Urinary bladder (tissue), 4 donors: ENCODE measurements around the gene AXDND1. TPM values are rescaled to one million over a fixed set of nuclear protein-coding genes. Genes with fewer than 3 reads are reported as not detected.
"Not testable (repeated sequence)": the region's sequence is repeated elsewhere in the genome, so short reads cannot be mapped to it uniquely, and the experiment has no call there.

Experiments
- DNase-seq: peaks from one replicate; pipeline ENCODE4 v3.0.0-alpha.2; 2015; ENCODE audit errors: extremely low spot score
- H3K27ac ChIP-seq: one replicate; pipeline ENCODE4 v1.5.1; 2013; ENCODE audit warnings: low read depth, mild to moderate bottlenecking, moderate library complexity
- H3K36me3 ChIP-seq: one replicate; pipeline ENCODE4 v1.6.1; 2013; ENCODE audit warnings: mild to moderate bottlenecking, moderate library complexity; ENCODE audit not compliant: insufficient read depth
- H3K4me1 ChIP-seq: one replicate; pipeline ENCODE4 v1.6.1; 2013; ENCODE audit warnings: mild to moderate bottlenecking, moderate library complexity; ENCODE audit not compliant: insufficient read depth
- H3K4me3 ChIP-seq: one replicate; pipeline ENCODE4 v1.5.1; 2013; ENCODE audit warnings: low read depth, low read length
- WGBS: extraction: QIAGEN DNeasy Blood & Tissue Kit; methylation state at CpG from one replicate; pipeline ENCODE4 v1.1.7; 2013; 5-methylcytosine and 5-hydroxymethylcytosine counted together
- polyA plus RNA-seq: library from polyadenylated mRNA; stranded (reverse); fragments of 200-250 nt; gene quantifications from one replicate; pipeline ENCODE4 v1.2.3, GENCODE V29; 2013
- total RNA-seq: library from RNA; depleted of rRNA; stranded (reverse); fragments of >200 nt; gene quantifications from one replicate; pipeline ENCODE4 v1.2.3, GENCODE V29; 2014
- donor health status: healthy with polysubstance abuse.
- donor health status: healthy.

The AXDND1 gene
- total and polyA plus RNA-seq, 2 donors, result 0.20 to 1.7 TPM

DNA sequence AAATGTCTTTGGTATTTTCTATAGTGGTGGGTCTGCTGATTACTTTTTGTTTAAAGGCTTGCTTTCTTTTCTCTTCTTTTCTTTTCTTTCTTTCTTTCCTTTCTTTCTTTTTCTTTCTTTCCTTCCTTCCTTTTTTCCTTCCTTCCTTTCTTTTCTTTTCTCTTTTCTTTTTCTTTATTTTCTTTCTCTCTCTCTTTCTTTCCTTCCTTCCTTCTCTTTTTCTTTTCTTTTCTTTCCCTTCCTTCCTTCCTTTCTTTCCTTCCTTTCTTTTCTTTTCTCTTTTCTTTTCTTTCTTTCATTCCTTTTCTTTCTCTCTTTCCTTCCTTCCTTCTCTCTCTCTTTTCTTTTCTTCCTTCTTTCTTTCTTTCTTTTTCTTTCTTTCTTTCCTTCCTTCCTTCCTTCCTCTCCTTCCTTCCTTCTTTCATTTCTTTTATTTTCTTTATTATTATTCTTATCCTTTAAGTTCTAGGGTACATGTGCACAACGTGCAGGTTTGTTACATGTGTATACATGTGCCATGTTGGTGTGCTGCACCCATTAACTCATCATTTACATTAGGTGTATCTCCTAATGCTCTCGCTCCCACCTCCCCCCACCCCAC lies 93.9 kb downstream of the AXDND1 start:
- not testable (repeated sequence) for DNase-seq, H3K4me1 ChIP-seq, H3K36me3 ChIP-seq, H3K27ac ChIP-seq, H3K4me3 ChIP-seq
- WGBS, result 89% methylated on average over 2 of the region's 2 CpGs

DNA sequence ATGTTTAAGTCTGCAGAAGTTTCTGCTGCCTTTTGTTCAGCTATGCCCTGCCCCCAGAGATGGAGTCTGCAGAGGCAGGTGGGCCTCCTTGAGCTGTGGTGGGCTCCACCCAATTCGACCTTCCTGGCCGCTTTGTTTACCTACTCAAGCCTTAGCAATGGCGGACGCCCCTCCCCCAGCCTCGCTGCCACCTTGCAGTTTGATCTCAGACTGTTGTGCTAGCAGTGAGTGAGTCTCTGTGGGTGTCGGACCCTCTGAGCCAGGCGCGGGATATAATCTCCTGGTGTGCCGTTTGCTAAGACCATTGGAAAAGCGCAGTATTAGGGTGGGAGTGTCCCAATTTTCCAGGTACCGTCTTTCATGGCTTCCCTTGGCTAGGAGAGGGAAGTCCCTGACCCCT lies 99.9 kb downstream of the AXDND1 start:
- not testable (repeated sequence) for H3K4me1 ChIP-seq, H3K4me3 ChIP-seq, H3K36me3 ChIP-seq, H3K27ac ChIP-seq, DNase-seq
- 89% methylated on average over 11 of the region's 11 CpGs for WGBS

DNA sequence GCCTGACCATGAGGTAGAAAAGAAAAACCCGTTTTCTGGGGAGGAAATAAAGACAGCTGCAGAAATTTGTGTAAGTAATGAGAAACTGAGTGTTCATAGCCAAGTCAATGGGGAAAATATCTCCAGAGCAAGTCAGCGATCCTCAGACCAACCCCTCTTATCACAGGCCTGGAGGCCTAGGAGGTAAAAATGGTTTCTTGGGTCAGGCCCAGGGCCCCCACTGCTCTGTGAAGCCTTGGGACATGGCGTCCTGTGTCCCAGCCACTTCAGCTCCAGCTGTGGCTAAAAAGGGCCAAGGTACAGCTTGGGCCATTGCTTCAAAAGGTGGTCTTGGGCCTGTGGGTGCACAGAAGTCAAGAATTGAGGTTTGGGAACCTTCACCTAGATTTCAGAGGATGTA lies 108.9 kb downstream of the AXDND1 start:
- no peak for DNase-seq
- no peaks in the 10 kb centered on the region for H3K4me1 ChIP-seq
- WGBS, result 70% methylated on average over 3 of the region's 3 CpGs
- H3K4me3 ChIP-seq, result no peak overlapping the region
- no peaks in the 10 kb centered on the region for H3K36me3 ChIP-seq
- H3K27ac ChIP-seq, result no peak overlapping the region

DNA sequence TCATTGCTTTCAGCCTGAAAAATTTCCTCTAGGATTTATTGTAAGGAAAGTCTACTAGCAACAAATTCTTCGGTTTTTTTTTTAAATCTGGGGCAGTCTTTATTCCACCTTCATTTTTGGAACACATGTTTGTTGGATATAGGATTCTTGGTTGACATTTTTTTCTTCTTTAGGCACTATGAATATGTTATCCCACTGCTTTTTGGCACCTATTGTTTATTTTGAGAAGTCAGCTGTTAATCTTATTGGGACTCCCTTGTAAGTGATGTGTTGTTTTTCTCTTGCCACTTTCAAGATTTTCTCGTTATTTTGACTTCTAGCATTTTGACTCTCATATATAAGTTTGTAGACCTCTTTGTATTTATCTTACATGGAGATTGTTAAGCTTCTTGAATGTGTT lies 110.7 kb downstream of the AXDND1 start:
- no peak overlapping the region for H3K27ac ChIP-seq
- DNase-seq, result no peak
- WGBS, result 57% methylated on average over 2 of the region's 2 CpGs
- H3K4me3 ChIP-seq, result no peak overlapping the region
- no peaks in the 10 kb centered on the region for H3K4me1 ChIP-seq
- H3K36me3 ChIP-seq, result no peaks in the 10 kb centered on the region

DNA sequence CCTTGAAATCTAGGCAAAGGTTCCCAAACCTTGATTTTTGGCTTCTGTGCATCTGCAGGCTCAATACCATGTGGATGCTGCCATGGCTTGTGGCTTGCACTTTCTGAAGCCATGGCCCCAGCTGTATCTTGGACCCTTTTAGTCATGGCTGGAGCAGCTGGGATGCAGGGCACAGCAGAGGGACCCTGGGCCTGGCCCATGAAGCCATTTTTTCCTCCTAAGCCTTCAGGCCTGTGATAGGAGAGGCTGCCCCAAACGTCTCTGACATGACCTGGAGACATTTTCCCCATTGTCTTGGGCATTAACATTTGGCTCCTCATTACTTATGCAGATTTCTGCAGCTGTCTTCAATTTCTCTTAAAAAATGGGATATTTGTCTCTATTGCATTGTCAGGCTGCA lies 112.6 kb downstream of the AXDND1 start:
- WGBS, result 14% methylated on average over 1 of the region's 1 CpG
- no peak overlapping the region for H3K4me3 ChIP-seq
- DNase-seq, result no peak
- no peak overlapping the region for H3K27ac ChIP-seq
- no peaks in the 10 kb centered on the region for H3K36me3 ChIP-seq
- no peaks in the 10 kb centered on the region for H3K4me1 ChIP-seq

DNA sequence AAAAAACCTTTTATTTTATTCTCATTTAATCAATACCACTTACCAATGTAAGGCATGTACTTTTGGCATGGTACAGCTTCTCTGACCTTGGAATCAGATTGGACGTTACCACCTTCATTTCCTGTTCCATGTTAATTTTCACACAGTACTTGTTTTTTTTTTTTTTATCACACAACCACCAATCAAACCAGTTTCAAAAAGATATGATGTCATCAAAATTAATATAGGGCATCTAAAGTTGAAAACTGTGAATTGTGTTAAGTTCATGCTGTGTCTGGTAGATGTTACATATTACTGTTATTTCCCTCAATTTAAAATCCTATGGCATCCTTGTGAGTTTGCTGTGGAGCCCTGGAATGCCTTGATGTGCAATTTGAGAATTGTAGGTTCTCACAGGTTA lies 124.8 kb downstream of the AXDND1 start:
- 71% methylated on average over 1 of the region's 1 CpG for WGBS
- H3K4me3 ChIP-seq, result no peak overlapping the region

DNA sequence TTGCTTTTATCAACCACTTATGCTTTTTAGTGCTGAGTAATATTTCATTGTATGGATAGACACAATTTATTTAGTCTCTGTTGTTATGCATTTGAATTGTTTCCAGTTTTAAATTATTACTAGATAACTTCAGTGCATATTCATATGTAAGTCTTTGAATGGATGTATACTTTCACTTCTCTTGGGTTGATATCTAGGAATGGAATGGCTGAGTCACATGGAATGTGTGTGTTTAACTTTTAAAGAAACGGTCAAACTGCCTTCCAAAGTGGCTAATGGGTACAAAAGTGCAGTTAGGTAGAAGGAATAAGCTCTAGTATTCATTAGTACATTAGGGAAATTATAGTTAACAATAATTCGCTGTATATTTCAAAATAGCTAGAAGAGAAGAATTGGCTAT lies 127.6 kb downstream of the AXDND1 start:
- Histone ChIP-seq H3K27ac (no peak overlapping the region), H3K36me3 (no peaks in the 10 kb centered on the region), H3K4me1 (no peaks in the 10 kb centered on the region), H3K4me3 (no peak overlapping the region)
- DNase-seq, result no peak
- 68% methylated on average over 2 of the region's 2 CpGs for WGBS

More for the DNA sequence above, 124.8 kb downstream of the AXDND1 start:
- DNase-seq, result no peak
- Histone ChIP-seq H3K27ac (no peak overlapping the region), H3K36me3 (no peaks in the 10 kb centered on the region), H3K4me1 (no peaks in the 10 kb centered on the region)

DNA sequence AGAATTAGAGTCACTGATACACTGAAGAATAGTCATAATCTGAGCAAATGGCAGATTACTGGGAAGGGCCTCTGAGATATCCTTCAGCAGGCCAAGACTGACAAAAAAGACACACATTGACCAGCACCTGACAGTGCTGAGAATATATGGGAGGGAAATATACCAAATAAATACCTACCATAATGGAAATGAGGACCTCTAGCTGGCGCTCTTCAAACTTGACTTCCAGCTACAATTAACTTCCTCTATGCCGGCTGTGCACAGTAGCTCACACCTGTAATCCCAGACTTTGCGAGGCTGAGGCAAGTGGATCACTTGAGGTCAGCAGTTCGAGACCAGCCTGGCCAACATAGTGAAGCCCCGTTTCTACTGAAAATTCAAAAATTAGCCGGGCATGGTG lies 140.4 kb downstream of the AXDND1 start:
- Histone ChIP-seq H3K4me1 (no peaks in the 10 kb centered on the region), H3K36me3 (no peaks in the 10 kb centered on the region), H3K4me3 (no peak overlapping the region), H3K27ac (no peak overlapping the region)
- 87% methylated on average over 6 of the region's 6 CpGs for WGBS
- no peak for DNase-seq

DNA sequence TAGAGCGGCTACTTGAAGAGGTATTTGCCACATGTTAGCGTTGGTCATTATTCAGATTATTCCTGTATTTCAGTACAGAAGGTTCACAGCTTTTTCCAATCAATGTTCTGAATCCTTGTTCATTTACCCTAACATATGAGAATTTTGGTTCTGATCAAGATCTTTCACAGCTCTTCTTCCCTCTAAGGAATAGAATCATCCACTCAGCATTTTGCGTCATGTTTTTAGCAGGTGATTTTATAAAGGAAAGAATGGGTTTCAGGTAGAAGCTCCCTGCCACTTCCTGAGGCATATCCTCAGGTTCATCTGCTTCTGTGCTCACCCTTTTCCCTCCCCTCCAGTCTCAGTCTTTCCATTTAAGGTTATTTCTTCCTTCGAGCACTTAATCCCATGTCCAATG lies 143.6 kb downstream of the AXDND1 start:
- Histone ChIP-seq H3K4me3 (no peak overlapping the region), H3K27ac (no peak overlapping the region), H3K36me3 (no peaks in the 10 kb centered on the region), H3K4me1 (no peaks in the 10 kb centered on the region)
- 78% methylated on average over 4 of the region's 4 CpGs for WGBS
- DNase-seq, result no peak

DNA sequence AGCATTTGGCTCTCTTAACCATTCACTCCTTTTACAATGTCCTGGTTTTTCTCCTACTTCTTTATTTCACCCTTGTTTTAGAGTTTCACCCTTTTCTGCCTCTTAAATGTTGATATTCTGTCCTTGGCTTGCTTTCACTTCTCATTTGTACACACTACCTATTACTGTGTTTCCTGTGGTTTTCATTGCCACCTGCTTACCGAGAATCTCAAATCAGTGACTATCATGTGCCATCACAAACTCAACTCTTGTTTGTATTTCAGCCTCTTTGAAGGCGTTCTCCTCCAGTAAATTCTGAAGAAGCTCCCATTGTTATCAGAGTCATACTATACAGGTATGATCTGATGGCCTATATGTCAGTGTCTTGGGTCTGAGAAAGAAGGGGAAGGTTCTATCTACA lies 144.3 kb downstream of the AXDND1 start:
- no peak overlapping the region for H3K27ac ChIP-seq
- H3K4me1 ChIP-seq, result no peaks in the 10 kb centered on the region
- H3K36me3 ChIP-seq, result no peaks in the 10 kb centered on the region
- H3K4me3 ChIP-seq, result no peak overlapping the region
- 58% methylated on average over 2 of the region's 2 CpGs for WGBS
- DNase-seq, result no peak

DNA sequence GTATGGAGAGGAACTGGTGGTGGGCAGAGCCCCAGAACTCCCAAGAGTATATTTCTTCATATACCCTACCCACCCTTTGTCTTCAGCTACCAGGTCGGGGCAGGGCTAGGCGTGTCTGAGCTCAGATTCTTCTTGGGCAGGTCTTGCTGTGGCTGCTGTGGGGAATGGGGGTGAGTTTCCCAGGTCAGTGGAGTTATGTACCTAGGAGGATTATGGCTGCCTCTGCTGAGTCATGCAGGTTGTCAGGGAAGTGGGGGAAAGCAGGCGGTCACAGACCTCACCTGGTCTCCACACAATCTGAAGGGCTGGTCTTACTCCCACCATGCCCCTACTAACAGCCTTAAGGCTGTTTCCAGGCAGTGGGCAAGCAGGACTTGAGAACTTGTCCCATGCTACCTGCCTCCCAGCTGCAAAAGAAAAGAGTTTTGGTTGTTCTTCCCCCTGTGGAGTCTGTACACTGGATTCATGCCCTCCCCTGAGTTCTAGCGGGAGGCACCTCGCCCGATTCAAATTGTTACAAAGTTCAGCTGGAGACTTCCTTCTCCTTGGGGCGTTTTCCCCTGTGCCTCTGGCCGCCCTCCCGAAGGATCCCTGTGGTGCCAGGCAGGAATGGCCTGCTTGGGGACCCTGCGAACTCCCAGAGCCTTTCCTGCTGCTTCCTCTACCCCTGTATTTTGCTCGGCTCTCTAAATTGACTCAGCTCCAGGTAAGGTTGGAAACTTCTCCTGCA lies 151.4 kb downstream of the AXDND1 start:
- WGBS, result 69% methylated on average over 11 of the region's 11 CpGs
- H3K27ac ChIP-seq, result no peak overlapping the region
- H3K4me1 ChIP-seq, result no peaks in the 10 kb centered on the region
- H3K36me3 ChIP-seq, result no peaks in the 10 kb centered on the region
- DNase-seq, result no peak
- no peak overlapping the region for H3K4me3 ChIP-seq

DNA sequence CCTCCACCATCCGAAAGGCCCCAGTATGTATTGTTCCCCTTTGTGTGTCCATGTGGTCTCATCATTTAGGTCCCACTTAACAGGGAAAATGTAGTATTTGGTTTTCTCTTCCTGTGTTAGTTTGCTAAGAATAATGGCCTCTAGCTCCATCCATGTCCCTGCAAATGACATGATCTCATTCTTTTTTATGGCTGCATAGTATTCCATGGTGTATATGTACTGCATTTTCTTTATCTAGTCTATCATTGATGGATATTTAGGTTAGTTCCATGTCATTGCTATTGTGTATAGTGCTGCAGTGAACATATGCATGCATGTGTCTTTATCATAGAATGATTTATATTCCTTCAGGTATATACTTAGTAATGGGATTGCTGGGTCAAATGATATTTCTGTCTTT lies 152.8 kb downstream of the AXDND1 start:
- H3K27ac ChIP-seq, H3K36me3 ChIP-seq, DNase-seq, H3K4me1 ChIP-seq, H3K4me3 ChIP-seq: not testable (repeated sequence)
- 96% methylated on average over 1 of the region's 1 CpG for WGBS

DNA sequence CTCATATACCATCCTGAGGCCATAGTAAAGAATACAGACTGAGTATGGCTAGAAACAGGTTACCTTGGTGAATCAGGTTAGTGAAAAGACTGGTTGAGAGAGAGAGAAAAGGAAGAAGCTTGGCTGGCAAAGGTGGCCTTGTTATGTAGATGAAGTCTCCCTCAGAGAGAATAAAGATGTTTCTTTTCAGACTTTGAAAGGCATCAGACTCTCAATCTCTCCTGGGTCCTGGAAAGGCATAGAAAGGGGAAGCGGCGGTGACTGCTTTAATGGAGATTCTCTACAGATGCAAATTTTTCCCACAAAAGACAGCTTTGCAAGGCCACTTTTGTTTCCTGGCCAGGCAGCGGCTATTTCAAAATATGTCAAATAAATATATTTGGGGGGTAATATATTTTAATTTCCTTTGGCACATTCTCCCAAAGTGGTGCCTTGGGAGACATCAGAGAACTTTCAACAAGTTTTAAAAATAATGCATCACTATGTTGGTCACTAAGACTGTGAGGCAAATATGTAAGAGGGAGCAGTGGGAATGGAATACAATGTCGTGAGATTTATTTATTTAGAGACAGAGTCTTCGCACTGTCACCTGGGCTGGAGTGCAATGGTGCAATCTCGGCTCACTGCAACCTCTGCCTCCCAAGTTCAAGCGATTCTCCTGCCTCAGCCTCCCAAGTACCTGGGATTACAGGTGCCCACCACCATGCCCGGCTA lies 163.9 kb downstream of the AXDND1 start:
- 71% methylated on average over 8 of the region's 8 CpGs for WGBS
- Histone ChIP-seq H3K4me3 (no peak overlapping the region), H3K36me3 (no peaks in the 10 kb centered on the region), H3K27ac (no peak overlapping the region), H3K4me1 (no peaks in the 10 kb centered on the region)
- no peak for DNase-seq

DNA sequence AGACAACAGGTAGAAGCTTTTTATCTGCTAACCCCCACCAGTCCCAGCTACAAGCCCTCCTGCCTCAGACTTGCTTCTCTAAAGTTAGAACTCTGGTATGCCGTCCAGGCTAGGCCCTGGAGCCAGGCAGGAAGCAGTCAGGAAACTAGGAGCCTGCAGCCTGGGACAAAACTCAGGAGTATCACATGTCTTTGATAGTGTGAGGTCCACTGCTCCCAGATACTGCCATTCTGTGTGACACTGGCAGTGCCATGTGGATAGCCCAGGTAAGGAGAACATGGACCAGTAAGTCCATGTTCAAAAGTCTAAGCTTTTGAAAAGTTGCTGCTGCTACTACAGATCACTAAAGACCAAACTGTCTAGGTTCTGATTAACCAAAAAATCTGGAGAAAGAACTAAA lies 164.6 kb downstream of the AXDND1 start:
- no peak for DNase-seq
- Histone ChIP-seq H3K36me3 (no peaks in the 10 kb centered on the region), H3K27ac (no peak overlapping the region), H3K4me1 (no peaks in the 10 kb centered on the region), H3K4me3 (no peak overlapping the region)
- 54% methylated on average over 1 of the region's 1 CpG for WGBS
